ENCODE results near the gene MAPK10.

GRCh38 chr4:85986266-85986665 lies 373.6 kb downstream of the MAPK10 start:
- TF ChIP-seq, protein P1, sequence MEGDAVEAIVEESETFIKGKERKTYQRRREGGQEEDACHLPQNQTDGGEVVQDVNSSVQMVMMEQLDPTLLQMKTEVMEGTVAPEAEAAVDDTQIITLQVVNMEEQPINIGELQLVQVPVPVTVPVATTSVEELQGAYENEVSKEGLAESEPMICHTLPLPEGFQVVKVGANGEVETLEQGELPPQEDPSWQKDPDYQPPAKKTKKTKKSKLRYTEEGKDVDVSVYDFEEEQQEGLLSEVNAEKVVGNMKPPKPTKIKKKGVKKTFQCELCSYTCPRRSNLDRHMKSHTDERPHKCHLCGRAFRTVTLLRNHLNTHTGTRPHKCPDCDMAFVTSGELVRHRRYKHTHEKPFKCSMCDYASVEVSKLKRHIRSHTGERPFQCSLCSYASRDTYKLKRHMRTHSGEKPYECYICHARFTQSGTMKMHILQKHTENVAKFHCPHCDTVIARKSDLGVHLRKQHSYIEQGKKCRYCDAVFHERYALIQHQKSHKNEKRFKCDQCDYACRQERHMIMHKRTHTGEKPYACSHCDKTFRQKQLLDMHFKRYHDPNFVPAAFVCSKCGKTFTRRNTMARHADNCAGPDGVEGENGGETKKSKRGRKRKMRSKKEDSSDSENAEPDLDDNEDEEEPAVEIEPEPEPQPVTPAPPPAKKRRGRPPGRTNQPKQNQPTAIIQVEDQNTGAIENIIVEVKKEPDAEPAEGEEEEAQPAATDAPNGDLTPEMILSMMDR (conservative IDR thresholded peaks at IDR 0.05; ENCODE audit: low read depth, low read length), result no peak
- no peak for TF ChIP-seq EZH2 (IDR thresholded peaks at IDR 0.05; ENCODE audit: borderline replicate concordance, low read depth, low read length, poor library complexity, severe bottlenecking)
